ENCODE measurements around the gene SMARCB1. TPM values are rescaled to one million over a fixed set of nuclear protein-coding genes. Genes with fewer than 3 reads are reported as not detected.

Gene SMARCB1
- total and polyA plus RNA-seq, 4 donors: 39.2 to 69.6 (median 47.8) TPM

DNA sequence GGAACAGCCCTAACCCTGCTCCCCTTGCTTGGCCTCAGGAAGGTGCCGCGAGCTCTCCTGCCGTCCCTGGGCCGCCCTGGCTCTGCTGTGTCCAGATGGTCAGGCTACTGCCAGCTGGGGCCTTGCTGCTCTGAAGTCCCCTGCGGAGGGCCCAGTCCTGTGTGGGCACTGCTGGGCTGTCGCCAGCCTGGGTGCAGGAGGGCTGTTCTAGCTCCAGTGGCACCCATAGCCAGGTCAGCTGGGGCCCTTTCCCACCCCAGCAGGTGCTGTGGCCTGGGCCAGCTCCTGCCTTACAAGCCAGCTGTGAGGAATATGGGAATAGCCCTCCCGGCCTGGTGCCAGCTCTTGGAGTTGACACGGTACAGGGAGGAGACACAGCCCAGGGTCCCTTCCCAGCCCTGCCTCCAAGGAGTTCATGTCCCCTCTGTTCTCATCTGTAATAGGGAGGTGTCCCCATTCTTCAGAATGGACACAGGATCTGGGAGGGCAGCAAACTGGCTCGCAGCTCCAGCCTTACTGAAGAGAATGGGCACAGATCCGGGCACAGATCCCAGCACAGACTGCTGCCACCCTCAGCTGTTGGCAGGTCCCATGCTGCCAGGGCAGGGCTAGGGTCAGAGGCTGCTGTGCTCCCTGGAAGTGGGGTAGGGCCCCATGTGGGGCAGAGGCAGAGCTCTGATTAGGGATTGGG lies 48.2 kb downstream of the SMARCB1 start:
- Histone ChIP-seq H3K4me1 (ENCODE audit: control insufficient read depth in 5 of 5, insufficient read depth in 5 of 5, low read length in 5 of 5) (peaks cover 0 to 8% (median 6%) of the 10 kb centered on the region in 5 donors), H3K9ac (ENCODE audit: insufficient read depth in 1 of 2, low read length in 2 of 2) (no peak overlapping the region), H3K36me3 (ENCODE audit: control insufficient read depth in 4 of 4, insufficient read depth in 4 of 4, low read length in 4 of 4) (peaks cover 0 to 43% (median 25%) of the 10 kb centered on the region in 4 donors), H3K9me3 (ENCODE audit: control insufficient read depth in 4 of 4, insufficient read depth in 3 of 4, low read length in 3 of 4) (no peaks in the 10 kb centered on the region), H3K27ac (ENCODE audit: low read depth in 1 of 2, low read length in 1 of 2) (peak overlapping the region in 1 of 2 donors; percentile 87), H3K4me3 (no peak overlapping the region), H3K27me3 (ENCODE audit: control insufficient read depth in 3 of 3, insufficient read depth in 3 of 3, low read length in 2 of 3) (no peaks in the 10 kb centered on the region)
- TF ChIP-seq, protein P1, sequence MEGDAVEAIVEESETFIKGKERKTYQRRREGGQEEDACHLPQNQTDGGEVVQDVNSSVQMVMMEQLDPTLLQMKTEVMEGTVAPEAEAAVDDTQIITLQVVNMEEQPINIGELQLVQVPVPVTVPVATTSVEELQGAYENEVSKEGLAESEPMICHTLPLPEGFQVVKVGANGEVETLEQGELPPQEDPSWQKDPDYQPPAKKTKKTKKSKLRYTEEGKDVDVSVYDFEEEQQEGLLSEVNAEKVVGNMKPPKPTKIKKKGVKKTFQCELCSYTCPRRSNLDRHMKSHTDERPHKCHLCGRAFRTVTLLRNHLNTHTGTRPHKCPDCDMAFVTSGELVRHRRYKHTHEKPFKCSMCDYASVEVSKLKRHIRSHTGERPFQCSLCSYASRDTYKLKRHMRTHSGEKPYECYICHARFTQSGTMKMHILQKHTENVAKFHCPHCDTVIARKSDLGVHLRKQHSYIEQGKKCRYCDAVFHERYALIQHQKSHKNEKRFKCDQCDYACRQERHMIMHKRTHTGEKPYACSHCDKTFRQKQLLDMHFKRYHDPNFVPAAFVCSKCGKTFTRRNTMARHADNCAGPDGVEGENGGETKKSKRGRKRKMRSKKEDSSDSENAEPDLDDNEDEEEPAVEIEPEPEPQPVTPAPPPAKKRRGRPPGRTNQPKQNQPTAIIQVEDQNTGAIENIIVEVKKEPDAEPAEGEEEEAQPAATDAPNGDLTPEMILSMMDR (IDR thresholded peaks at IDR 0.05; ENCODE audit: control extremely low read depth, extremely low read depth): no peak
- 90 to 91% methylated on average over 10 of the region's 10 CpGs for whole genome bisulfite sequencing, 2 donors
- no peak for ATAC-seq (ENCODE audit: insufficient read depth, low FRiP score)
- DNase-seq: no peak

DNA sequence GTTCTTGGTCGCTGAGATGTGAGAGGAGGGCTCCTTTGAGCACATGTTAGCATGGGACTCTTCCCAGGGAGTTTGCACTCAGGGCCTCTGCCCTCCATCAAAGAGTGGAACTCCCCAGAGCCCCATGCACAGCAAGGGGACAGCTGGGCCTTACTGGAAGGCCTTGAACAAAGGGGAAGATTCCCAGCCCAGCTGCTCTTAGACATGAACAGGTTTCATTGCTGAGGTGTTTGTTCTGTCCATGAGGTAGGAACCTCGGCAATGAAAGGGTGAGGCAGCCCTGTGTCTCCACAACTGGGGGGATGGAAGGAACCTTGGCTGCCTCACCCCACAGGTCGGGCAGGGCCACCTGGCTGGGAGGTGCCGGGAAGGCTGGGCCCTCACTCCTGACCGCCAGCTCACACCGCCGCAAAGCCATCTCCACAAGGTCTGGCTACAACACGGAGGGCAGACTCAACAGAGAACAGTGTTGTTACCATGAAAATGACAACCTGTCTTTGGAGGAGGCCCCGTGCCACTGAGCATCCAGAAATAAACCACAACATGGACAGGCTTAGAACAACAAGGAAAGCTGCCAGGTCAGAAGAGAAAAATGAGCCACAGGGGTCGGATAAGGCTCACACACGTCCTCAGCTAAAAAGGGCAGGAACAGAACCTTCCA lies 48.8 kb downstream of the SMARCB1 start:
- H3K4me1 ChIP-seq (ENCODE audit: control insufficient read depth in 5 of 5, insufficient read depth in 5 of 5, low read length in 5 of 5): peaks cover 0 to 8% (median 6%) of the 10 kb centered on the region in 5 donors
- no peak overlapping the region for H3K4me3 ChIP-seq
- no peaks in the 10 kb centered on the region for H3K27me3 ChIP-seq (ENCODE audit: control insufficient read depth in 3 of 3, insufficient read depth in 3 of 3, low read length in 2 of 3)
- ATAC-seq (ENCODE audit: insufficient read depth, low FRiP score) (no peak), DNase-seq (no peak)
- no peak overlapping the region for H3K9ac ChIP-seq (ENCODE audit: insufficient read depth in 1 of 2, low read length in 2 of 2)
- TF ChIP-seq, protein P1 (IDR thresholded peaks at IDR 0.05; ENCODE audit: control extremely low read depth, extremely low read depth): no peak
- no peaks in the 10 kb centered on the region for H3K9me3 ChIP-seq (ENCODE audit: control insufficient read depth in 4 of 4, insufficient read depth in 3 of 4, low read length in 3 of 4)
- WGBS, 2 donors: 76 to 81% methylated on average over 11 of the region's 11 CpGs
- H3K36me3 ChIP-seq (ENCODE audit: control insufficient read depth in 4 of 4, insufficient read depth in 4 of 4, low read length in 4 of 4): peaks cover 0 to 43% (median 21%) of the 10 kb centered on the region in 4 donors
- H3K27ac ChIP-seq (ENCODE audit: low read depth in 1 of 2, low read length in 1 of 2): peak overlapping the region in 1 of 2 donors; percentile 87

DNA sequence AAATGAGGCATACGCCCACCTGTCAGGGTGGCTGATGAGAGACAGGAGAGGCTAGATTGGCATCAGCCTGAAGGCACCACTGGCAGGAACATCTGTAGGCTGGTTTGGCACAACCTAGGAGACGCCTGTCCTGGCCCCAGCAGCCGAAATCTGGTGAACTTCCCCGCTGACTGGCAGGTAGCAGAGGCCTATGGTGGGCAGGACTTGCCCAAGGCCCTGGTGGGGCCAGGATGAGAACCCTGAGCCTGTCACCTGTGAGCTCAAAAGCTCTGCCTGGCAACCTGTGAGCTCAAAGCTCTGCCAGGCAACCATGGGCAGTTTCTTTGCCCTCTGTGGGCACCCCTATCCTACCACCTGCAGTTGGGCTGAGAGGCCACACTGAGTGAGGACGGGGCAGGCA lies 49.5 kb downstream of the SMARCB1 start:
- TF ChIP-seq, protein P1 (IDR thresholded peaks at IDR 0.05; ENCODE audit: control extremely low read depth, extremely low read depth): no peak
- H3K4me1 ChIP-seq (ENCODE audit: control insufficient read depth in 5 of 5, insufficient read depth in 5 of 5, low read length in 5 of 5): peaks cover 0 to 8% (median 6%) of the 10 kb centered on the region in 5 donors
- H3K4me3 ChIP-seq: no peak overlapping the region
- H3K9me3 ChIP-seq (ENCODE audit: control insufficient read depth in 4 of 4, insufficient read depth in 3 of 4, low read length in 3 of 4): no peaks in the 10 kb centered on the region
- H3K27ac ChIP-seq (ENCODE audit: low read depth in 1 of 2, low read length in 1 of 2): peak overlapping the region in 1 of 2 donors; percentile 87
- no peak overlapping the region for H3K9ac ChIP-seq (ENCODE audit: insufficient read depth in 1 of 2, low read length in 2 of 2)
- no peak for ATAC-seq (ENCODE audit: insufficient read depth, low FRiP score)
- WGBS, 2 donors: 80 to 88% methylated on average over 5 of the region's 5 CpGs
- H3K36me3 ChIP-seq (ENCODE audit: control insufficient read depth in 4 of 4, insufficient read depth in 4 of 4, low read length in 4 of 4): peaks cover 0 to 43% (median 21%) of the 10 kb centered on the region in 4 donors
- H3K27me3 ChIP-seq (ENCODE audit: control insufficient read depth in 3 of 3, insufficient read depth in 3 of 3, low read length in 2 of 3): no peaks in the 10 kb centered on the region
- DNase-seq: no peak

Measured in lung (tissue), 12 donors.